Epithelial cell of esophagus (primary cell): ENCODE results near the gene SEMA4A.

ENCODE experiments used
- DNase-seq: peaks from one replicate; pipeline ENCODE4 v3.0.0; 2010; ENCODE audit warnings: low read depth
- H3K4me3 ChIP-seq: 2 replicates; pipeline ENCODE4 v1.5.1; 2011; ENCODE audit warnings: mild to moderate bottlenecking, low read length, control low read depth
- CTCF ChIP-seq: IDR thresholded peaks from 2 replicates; pipeline ENCODE4 v1.5.1; 2011; ENCODE audit warnings: low read depth, mild to moderate bottlenecking, low read length, control low read depth, inconsistent platforms; ENCODE audit not compliant: insufficient read depth; ENCODE audit errors: missing control alignments

SEMA4A gene

GRCh38 chr1:156110252-156110651 is 43.1 kb upstream of the SEMA4A start:
- TF ChIP-seq CTCF = no peak
- DNase-seq = no peak
- no peak overlapping the region for H3K4me3 ChIP-seq

- no peak for DNase-seq
- TF ChIP-seq CTCF = no peak
- H3K4me3 ChIP-seq = no peak overlapping the region
Observed at GRCh38 chr1:156111355-156111962, 41.9 kb upstream of the SEMA4A start.

GRCh38 chr1:156112276-156113137 is 40.9 kb upstream of the SEMA4A start:
- no peak overlapping the region for H3K4me3 ChIP-seq
- no peak for TF ChIP-seq CTCF
- no peak for DNase-seq

- TF ChIP-seq CTCF = no peak
- no peak overlapping the region for H3K4me3 ChIP-seq
- no peak for DNase-seq
Observed at GRCh38 chr1:156113282-156113950, 40.0 kb upstream of the SEMA4A start.

GRCh38 chr1:156114101-156114918 is 39.1 kb upstream of the SEMA4A start, which contains the start of gene LMNA:
TSS of gene LMNA (plus strand) at chr1:156114711. CDS start at chr1:156114919, 208 bp downstream.
- peak; percentile 98 for DNase-seq
- no peak for TF ChIP-seq CTCF
- peak within 1 kb of the TSS; percentile 99 for H3K4me3 ChIP-seq

GRCh38 chr1:156114919-156115513 is 38.4 kb upstream of the SEMA4A start:
- no peak for TF ChIP-seq CTCF
- DNase-seq = no peak
- peak overlapping the region; percentile 99 for H3K4me3 ChIP-seq
